ENCODE data around the gene PSMC3IP. TPM values are rescaled to one million over a fixed set of nuclear protein-coding genes. Genes with fewer than 3 reads are reported as not detected.
A peak's percentile ranks its signal among the peaks of the same experiment; 100 is the strongest.

The PSMC3IP gene
- total RNA-seq, 2 experiments from 2014 or later, result 19.2 to 21.8 TPM

GRCh38 chr17:42584880-42585279 is 7.4 kb upstream of the PSMC3IP start:
- CTCF ChIA-PET, result no interaction called here
- no peaks in the 10 kb centered on the region for H3K9me3 Mint-ChIP-seq (ENCODE audit: insufficient read depth)
- ATAC-seq, result no peak
- peaks cover 1% of the 10 kb centered on the region for H3K4me1 Mint-ChIP-seq (ENCODE audit: low read depth)
- H3K4me3 Mint-ChIP-seq, result no peak overlapping the region
- no peak overlapping the region for H3K27ac Mint-ChIP-seq
- H3K36me3 Mint-ChIP-seq (ENCODE audit: low read depth), result peaks cover 63% of the 10 kb centered on the region
- no peak for DNase-seq
- POLR2A ChIA-PET, result no interaction called here
- no peaks in the 10 kb centered on the region for H3K27me3 Mint-ChIP-seq (ENCODE audit: low read depth)

GRCh38 chr17:42581744-42582270 is 4.3 kb upstream of the PSMC3IP start:
- Mint-ChIP-seq H3K27ac (no peak overlapping the region), H3K9me3 (ENCODE audit: insufficient read depth) (no peaks in the 10 kb centered on the region), H3K4me3 (no peak overlapping the region), H3K27me3 (ENCODE audit: low read depth) (no peaks in the 10 kb centered on the region), H3K36me3 (ENCODE audit: low read depth) (peaks cover 65% of the 10 kb centered on the region), H3K4me1 (ENCODE audit: low read depth) (peaks cover 16% of the 10 kb centered on the region)
- ChIA-PET CTCF (interaction anchor here (1.0 kb wide), 1 partner anchor 24 kb away, joined by 3 read pairs; no protein-coding TSS in a partner anchor), POLR2A (interaction anchor here (1.4 kb wide), 1 partner anchor 10 kb away, joined by 3 read pairs; no protein-coding TSS in a partner anchor)
- no peak for DNase-seq
- no peak for ATAC-seq

- Mint-ChIP-seq H3K4me3 (no peak overlapping the region), H3K27ac (peak overlapping the region; percentile 56)
- CTCF ChIA-PET, result interaction anchor here (1.0 to 5.1 kb wide), 9 partner anchors 12 to 184 kb away, joined by 3 to 83 read pairs (median 4); partner anchors contain the start of genes CCR10, CNTNAP1, PLEKHH3 and RETREG3
These were observed 2.4 kb upstream of the PSMC3IP start for GRCh38 chr17:42579794-42580551.

GRCh38 chr17:42578282-42578869 is 847 bp upstream of the PSMC3IP start:
- H3K9me3 Mint-ChIP-seq (ENCODE audit: insufficient read depth), result no peaks in the 10 kb centered on the region
- peak; percentile 54 for ATAC-seq
- H3K36me3 Mint-ChIP-seq (ENCODE audit: low read depth), result peaks cover 65% of the 10 kb centered on the region
- peak overlapping the region; percentile 98 for H3K4me3 Mint-ChIP-seq
- peak; percentile 84 for DNase-seq
- peaks cover 43% of the 10 kb centered on the region for H3K4me1 Mint-ChIP-seq (ENCODE audit: low read depth)
- H3K27ac Mint-ChIP-seq, result peak overlapping the region; percentile 96
- H3K27me3 Mint-ChIP-seq (ENCODE audit: low read depth), result no peaks in the 10 kb centered on the region
- POLR2A ChIA-PET, result interaction anchor here (0.6 to 3.9 kb wide), 11 partner anchors 10 to 790 kb away, joined by 3 to 47 read pairs (median 7); partner anchors contain the start of genes BECN1, MLX, RETREG3 and TUBG1
- CTCF ChIA-PET, result interaction anchor here (0.7 to 5.1 kb wide), 60 partner anchors 8 to 419 kb away, joined by 3 to 113 read pairs (median 6); partner anchors contain the start of genes BECN1, CCR10, CNTNAP1 and MLX

More at GRCh38 chr17:42579794-42580551, 2.4 kb upstream of the PSMC3IP start:
- POLR2A ChIA-PET, result interaction anchor here (0.7 to 3.5 kb wide), 2 partner anchors 29 to 784 kb away, joined by 4 to 17 read pairs; partner anchors contain the start of genes RETREG3 and TUBG1
- Mint-ChIP-seq H3K36me3 (ENCODE audit: low read depth) (peaks cover 64% of the 10 kb centered on the region), H3K4me1 (ENCODE audit: low read depth) (peaks cover 32% of the 10 kb centered on the region), H3K27me3 (ENCODE audit: low read depth) (no peaks in the 10 kb centered on the region), H3K9me3 (ENCODE audit: insufficient read depth) (no peaks in the 10 kb centered on the region)
- DNase-seq, result no peak
- no peak for ATAC-seq

- peak overlapping the region; percentile 98 for H3K4me3 Mint-ChIP-seq
- peaks cover 68% of the 10 kb centered on the region for H3K36me3 Mint-ChIP-seq (ENCODE audit: low read depth)
- H3K27ac Mint-ChIP-seq, result peak overlapping the region; percentile 84
- H3K27me3 Mint-ChIP-seq (ENCODE audit: low read depth), result no peaks in the 10 kb centered on the region
- H3K4me1 Mint-ChIP-seq (ENCODE audit: low read depth), result peaks cover 50% of the 10 kb centered on the region
- peak; percentile 17 for ATAC-seq
- ChIA-PET POLR2A (interaction anchor here (0.8 to 3.9 kb wide), 10 partner anchors 9 to 465 kb away, joined by 3 to 47 read pairs (median 8); partner anchors contain the start of genes COASY, DHX58, MLX and RETREG3), CTCF (interaction anchor here (0.6 to 5.1 kb wide), 24 partner anchors 11 to 420 kb away, joined by 3 to 113 read pairs (median 12); partner anchors contain the start of genes BECN1, CCR10, MLX and NAGLU)
- H3K9me3 Mint-ChIP-seq (ENCODE audit: insufficient read depth), result no peaks in the 10 kb centered on the region
- no peak for DNase-seq
These were observed 393 bp downstream of the PSMC3IP start for GRCh38 chr17:42577140-42577531.

GRCh38 chr17:42574463-42574862 is 3.1 kb downstream of the PSMC3IP start:
- H3K4me3 Mint-ChIP-seq, result no peak overlapping the region
- ChIA-PET CTCF (interaction anchor here (1.9 to 4.5 kb wide), 2 partner anchors 107 to 187 kb away, joined by 5 to 113 read pairs; partner anchors contain the start of gene RAMP2), POLR2A (interaction anchor here (0.8 kb wide), 1 partner anchor 20 kb away, joined by 3 read pairs; no protein-coding TSS in a partner anchor)
- no peaks in the 10 kb centered on the region for H3K27me3 Mint-ChIP-seq (ENCODE audit: low read depth)
- H3K4me1 Mint-ChIP-seq (ENCODE audit: low read depth), result peaks cover 62% of the 10 kb centered on the region
- no peak overlapping the region for H3K27ac Mint-ChIP-seq
- no peak for ATAC-seq
- no peaks in the 10 kb centered on the region for H3K9me3 Mint-ChIP-seq (ENCODE audit: insufficient read depth)
- no peak for DNase-seq
- peaks cover 75% of the 10 kb centered on the region for H3K36me3 Mint-ChIP-seq (ENCODE audit: low read depth)

GRCh38 chr17:42573095-42573494 is 4.4 kb downstream of the PSMC3IP start:
- ChIA-PET CTCF (no interaction called here), POLR2A (no interaction called here)
- no peaks in the 10 kb centered on the region for H3K9me3 Mint-ChIP-seq (ENCODE audit: insufficient read depth)
- ATAC-seq (no peak), DNase-seq (no peak)
- no peak overlapping the region for H3K4me3 Mint-ChIP-seq
- peak overlapping the region; percentile 53 for H3K27ac Mint-ChIP-seq
- peaks cover 65% of the 10 kb centered on the region for H3K4me1 Mint-ChIP-seq (ENCODE audit: low read depth)
- H3K36me3 Mint-ChIP-seq (ENCODE audit: low read depth), result peaks cover 82% of the 10 kb centered on the region
- H3K27me3 Mint-ChIP-seq (ENCODE audit: low read depth), result no peaks in the 10 kb centered on the region

- no peaks in the 10 kb centered on the region for H3K27me3 Mint-ChIP-seq (ENCODE audit: low read depth)
- no peak overlapping the region for H3K4me3 Mint-ChIP-seq
- H3K9me3 Mint-ChIP-seq (ENCODE audit: insufficient read depth), result no peaks in the 10 kb centered on the region
- no peak overlapping the region for H3K27ac Mint-ChIP-seq
- POLR2A ChIA-PET, result interaction anchor here (0.7 to 1.3 kb wide), 2 partner anchors 30 to 253 kb away, joined by 3 read pairs; no protein-coding TSS in a partner anchor
- DNase-seq (no peak), ATAC-seq (no peak)
- peaks cover 80% of the 10 kb centered on the region for H3K36me3 Mint-ChIP-seq (ENCODE audit: low read depth)
- H3K4me1 Mint-ChIP-seq (ENCODE audit: low read depth), result peaks cover 69% of the 10 kb centered on the region
- CTCF ChIA-PET, result interaction anchor here (1.0 kb wide), 1 partner anchor 44 kb away, joined by 3 read pairs; no protein-coding TSS in a partner anchor
These were observed 5.9 kb downstream of the PSMC3IP start for GRCh38 chr17:42571435-42572225.

GRCh38 chr17:42568341-42569111 is 9.0 kb downstream of the PSMC3IP start:
- ATAC-seq (no peak), DNase-seq (no peak)
- ChIA-PET POLR2A (interaction anchor here (0.8 to 4.1 kb wide), 3 partner anchors 9 to 38 kb away, joined by 4 to 47 read pairs (median 5); partner anchors contain the start of gene PSMC3IP), CTCF (interaction anchor here (1.2 to 6.0 kb wide), 4 partner anchors 9 to 115 kb away, joined by 3 to 57 read pairs (median 5); partner anchors contain the start of genes PSMC3IP, RETREG3 and TUBG1)
- Mint-ChIP-seq H3K36me3 (ENCODE audit: low read depth) (peaks cover 83% of the 10 kb centered on the region), H3K27ac (peak overlapping the region; percentile 68), H3K9me3 (ENCODE audit: insufficient read depth) (no peaks in the 10 kb centered on the region), H3K4me3 (peak overlapping the region; percentile 85), H3K4me1 (ENCODE audit: low read depth) (peaks cover 63% of the 10 kb centered on the region), H3K27me3 (ENCODE audit: low read depth) (no peaks in the 10 kb centered on the region)
